NCI-H1930 (cell line): ENCODE results near the gene CACYBP.

ENCODE experiments used
- DNase-seq, 2 experiments: peaks; one replicate each; lab custom pipeline; 2025; lab: John Stamatoyannopoulos, UW

CACYBP gene

DNA sequence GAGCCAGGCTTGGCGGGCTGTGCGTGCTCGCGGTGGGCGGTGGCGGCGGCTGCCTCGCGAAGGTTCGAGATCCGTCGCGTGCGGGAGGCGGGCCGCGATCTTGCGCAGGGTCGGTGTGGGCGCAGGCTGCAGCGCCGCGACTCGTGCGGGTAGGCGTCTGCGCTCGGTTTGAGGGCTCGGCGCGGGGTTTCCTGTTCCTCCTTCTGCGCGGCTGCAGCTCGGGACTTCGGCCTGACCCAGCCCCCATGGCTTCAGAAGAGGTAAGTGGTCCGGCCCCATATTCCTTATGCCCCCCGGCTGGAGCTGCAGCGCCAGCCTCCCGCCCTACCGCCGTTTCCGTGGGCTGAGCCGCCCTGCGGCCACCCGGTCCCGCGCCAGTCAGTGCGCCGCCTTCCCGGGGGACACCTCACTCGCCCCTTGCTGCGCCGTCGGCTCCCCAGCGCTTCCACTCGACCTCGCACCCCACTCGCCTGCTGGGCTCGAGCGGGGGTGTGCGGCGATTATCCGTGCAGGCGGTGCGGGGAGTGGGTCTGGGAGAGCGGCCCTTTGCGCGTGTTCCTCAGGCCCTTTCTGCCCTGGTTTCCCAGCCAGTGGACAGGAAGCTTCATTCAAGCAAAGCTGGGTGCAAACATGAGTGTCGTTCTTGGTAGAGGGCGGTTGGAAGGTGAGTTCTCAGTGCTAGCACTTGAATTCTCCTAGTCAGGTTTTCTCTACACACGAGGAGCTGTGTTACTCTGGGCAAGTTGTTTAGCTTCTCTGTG is at the start of gene CACYBP:
CACYBP (plus strand) TSS at position 12 of the 761 bp plus-strand sequence; CDS start at position 246, 234 bp downstream.
- no peak for DNase-seq

GRCh38 chr1:174953285-174954072 is 46.3 kb upstream of the CACYBP start:
- peak in 1 of 2 experiments; percentile 58 for DNase-seq

DNA sequence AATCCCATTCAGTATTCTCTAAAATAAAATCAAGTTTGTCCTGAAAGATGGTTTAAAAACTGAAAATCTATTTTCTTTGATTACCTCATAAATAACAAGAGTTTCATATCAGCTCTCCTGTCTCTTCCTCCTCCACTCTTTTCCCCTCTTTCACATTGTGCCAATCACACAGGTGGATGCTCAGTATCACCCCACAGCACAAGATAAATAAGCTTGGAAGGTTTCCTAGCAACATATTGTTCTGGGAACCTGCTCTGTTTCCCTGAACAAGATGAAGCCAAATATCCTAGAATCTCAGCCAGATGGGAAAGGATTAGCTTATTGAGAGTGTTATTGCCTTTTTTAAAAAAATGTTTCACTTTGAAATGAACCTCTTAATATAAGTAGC is 45.7 kb upstream of the CACYBP start:
- peak; percentile 85 to 89 for DNase-seq

DNA sequence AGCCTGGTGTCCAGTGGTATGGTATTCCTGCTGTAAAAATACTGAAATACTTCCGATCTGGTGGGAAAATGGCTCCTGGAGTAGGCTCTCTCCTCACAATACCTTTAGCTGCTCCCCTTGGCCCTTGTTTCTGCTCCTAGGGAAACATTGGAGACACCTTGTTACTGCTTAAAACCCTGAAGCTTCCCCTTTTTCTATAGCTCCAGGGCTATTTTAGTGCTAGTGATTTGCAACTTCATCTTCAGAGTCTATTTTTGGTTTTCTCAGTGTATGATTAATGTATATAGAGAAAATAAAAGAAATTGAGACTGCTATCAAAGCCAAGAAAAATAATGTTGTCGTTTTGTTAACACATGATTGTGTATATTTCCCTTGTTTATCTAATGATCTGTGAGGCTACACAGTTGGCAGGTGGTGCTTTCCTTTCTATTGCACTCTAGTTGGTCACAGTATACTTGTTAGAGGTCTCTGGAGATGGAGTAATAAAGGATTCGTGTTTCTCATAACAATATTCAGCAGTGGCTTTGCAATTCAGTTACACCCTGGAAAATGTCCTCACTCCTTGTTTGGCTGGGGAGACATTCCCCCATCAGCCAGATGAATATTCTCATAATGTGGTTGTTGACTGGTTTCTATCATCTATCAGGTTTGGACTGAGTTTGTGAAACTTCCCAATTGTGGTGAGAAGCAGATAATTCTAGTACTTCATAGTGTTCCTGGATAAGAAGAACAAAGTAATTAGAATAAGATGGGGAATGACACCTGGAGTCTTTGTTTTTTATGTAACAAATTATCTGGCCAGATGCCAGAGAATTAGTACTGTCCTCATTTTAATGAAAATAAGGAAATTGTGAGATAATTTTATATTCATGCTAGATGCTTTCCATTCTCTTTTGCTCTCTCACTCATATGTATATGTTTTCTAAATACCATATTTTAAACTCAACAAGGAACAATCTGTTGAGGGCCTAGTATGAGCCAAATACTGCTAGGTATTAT is 44.8 kb upstream of the CACYBP start:
- DNase-seq = peak; percentile 82 to 87

DNA sequence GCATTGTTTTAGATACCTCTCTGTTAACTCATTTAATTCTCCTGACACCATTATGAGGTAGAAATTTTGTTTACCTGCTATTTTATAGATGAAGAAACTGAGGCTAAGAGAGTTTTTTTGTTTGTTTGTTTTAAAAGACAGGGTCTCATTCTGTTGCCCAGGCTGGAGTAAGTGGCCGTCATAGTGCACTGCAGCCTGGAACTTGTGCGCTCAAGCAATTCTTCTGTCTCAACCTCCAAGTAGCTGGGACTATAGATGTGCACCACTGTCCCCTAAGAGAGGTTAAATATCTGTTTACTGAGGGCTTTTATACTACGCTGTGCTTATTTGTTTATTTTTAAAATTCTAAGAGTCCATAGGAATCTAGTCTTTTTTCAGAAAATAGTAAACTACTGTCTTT is 43.7 kb upstream of the CACYBP start:
- no peak for DNase-seq

DNA sequence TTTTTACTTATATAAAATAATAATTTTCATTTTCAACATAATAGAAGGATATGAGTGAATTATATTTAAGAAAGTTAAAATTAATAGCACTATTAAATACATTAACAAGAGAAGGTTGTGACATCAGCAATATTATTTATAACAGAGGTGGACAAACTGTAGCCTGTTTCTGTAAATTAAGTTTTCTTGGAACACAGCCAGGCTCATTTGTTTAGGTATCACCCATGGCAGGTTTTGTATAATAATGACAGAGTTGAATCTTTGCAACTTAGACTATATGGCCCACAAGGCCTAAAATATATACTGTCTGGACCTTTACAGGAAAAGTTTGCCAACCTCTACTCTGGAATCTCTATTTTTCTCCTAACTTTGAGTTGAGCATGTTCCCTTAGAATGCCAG is 42.8 kb upstream of the CACYBP start:
- no peak for DNase-seq

- no peak for DNase-seq
Observed at GRCh38 chr1:174957829-174958228, 41.9 kb upstream of the CACYBP start.

DNA sequence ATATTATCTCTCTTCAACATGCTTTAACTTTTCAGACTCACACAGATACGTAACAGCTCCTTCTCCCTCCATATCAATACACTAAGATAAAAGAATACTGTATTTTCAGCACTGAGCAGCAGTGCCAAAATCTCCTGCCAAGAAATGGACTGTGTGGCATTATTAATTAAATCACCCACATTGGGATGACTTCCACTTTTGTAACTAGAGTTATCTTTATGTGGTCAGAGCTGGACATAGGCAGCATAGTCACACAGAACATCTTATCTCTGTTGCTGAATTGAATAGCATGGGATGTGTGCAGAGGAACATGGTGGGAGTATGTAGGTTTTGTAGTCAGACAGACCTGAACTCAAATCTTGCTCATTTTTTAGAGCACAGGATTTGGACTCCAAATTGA is 41.4 kb upstream of the CACYBP start:
- DNase-seq = no peak

GRCh38 chr1:174960362-174960761 is 39.4 kb upstream of the CACYBP start:
- no peak for DNase-seq

GRCh38 chr1:174963529-174964125 is 36.1 kb upstream of the CACYBP start:
- DNase-seq = no peak

GRCh38 chr1:174964261-174964971 is 35.3 kb upstream of the CACYBP start:
- DNase-seq = no peak

DNA sequence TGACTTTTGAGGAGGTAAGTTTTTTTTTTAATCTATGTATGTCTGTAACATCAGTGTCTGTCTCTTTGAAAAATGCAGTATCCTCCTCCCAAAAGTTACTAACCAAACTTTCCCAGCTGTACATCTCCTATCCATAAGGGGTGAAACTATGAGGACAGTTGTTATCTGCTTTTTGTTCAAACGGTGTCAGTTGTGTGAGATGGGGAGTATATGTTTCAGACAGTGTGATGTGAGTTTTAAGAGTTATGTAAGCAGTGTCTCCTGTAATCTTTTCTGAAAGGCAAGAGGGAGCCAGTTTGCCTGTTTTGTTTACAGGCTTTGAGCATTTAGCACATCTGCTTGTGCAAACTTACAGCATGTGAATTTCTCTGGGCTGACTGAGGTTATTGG is 34.8 kb upstream of the CACYBP start:
- no peak for DNase-seq

- DNase-seq = no peak
Observed at GRCh38 chr1:174965362-174966007, 34.3 kb upstream of the CACYBP start.

DNA sequence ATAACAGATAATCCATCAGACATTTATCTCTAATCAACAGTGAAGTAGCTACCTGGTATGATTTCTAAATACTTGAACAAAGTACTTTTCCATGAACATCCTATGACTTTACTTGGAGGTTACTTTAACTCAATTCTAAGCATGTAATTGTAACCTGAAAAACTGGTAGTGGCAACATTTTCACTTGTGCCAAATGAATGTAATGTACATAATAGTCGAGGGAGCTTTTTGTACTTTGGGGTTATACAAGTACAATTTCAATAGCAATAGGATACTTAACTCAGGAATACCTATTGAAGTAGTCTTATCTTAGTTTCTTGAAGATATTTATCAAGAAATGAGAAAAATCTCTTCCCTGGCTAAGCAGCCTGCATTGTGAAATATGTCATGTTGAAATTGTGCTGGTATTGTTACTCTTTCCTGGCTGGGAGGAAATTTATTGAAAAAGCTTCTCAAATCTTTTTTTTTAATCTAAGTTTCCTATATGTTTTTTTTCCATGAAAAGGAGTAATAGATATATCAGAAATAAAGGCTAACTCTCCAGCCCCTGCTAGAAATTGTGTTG is 33.7 kb upstream of the CACYBP start:
- no peak for DNase-seq

GRCh38 chr1:174967845-174968705 is 31.7 kb upstream of the CACYBP start:
- no peak for DNase-seq

DNA sequence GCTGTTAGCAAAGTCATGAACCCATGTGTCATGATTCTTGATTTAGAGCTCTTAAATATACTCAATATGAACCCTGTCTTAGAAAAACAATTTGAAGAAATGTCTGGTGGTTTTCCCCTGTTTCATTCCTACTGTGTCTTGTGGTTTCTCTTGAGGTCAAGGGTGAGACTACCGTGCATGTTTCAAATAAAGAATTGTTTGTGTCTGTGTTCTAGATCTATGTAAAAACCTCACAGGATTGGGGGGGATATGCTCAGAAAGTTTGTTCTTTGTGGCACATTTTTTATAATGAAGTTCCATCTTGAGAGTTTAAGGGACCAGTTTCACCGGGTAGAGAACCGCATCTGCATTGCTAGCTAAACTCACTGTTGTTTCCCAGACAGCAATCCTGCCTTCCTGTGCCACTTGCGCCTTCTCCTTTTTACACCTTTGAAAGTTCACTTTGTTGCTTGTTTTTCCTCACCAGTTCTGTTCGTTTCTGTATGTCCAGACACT is 30.9 kb upstream of the CACYBP start:
- no peak for DNase-seq

DNA sequence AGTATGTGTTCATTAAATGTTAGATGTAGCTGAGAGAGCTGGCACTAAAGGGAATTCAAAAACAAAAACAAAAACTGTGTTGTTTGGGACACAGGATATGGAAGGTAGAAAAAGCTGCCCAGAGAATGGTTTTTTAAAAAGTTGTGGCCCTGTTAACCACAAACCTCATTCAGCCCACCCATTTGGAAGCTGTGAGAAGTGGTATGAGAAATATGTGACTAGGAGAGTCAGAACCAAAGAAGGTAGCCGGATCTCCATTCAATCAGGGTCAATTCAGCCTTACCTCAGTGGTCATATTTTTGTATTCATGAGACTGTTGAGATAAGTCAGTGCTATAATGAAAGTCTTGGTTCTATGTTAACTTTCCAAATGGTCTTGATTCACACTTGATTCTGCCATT is 29.8 kb upstream of the CACYBP start:
- no peak for DNase-seq

GRCh38 chr1:174971466-174971865 is 28.3 kb upstream of the CACYBP start:
- DNase-seq = no peak

GRCh38 chr1:174971902-174972301 is 27.8 kb upstream of the CACYBP start:
- no peak for DNase-seq
